Heart left ventricle (tissue), 13 donors: ENCODE measurements around the gene DTX3L.

Experiments
- CTCF ChIP-seq, 12 donors: fragments of 200-600 bp; sonication (generic) in 4 of 12; IDR thresholded peaks; one replicate each; pipeline versions ENCODE4 v1.5.0 to v1.8.0; 2018 to 2022; ENCODE audit warnings: antibody characterized with exemption in 12 of 12, mild to moderate bottlenecking in 5 of 12
- POLR2A ChIP-seq, 2 donors: fragments of 450-650 bp; IDR thresholded peaks; one replicate each; pipeline ENCODE4 v1.6.1; 2017; ENCODE audit warnings: antibody characterized with exemption in 2 of 2, mild to moderate bottlenecking in 2 of 2, moderate library complexity in 2 of 2
- donor health status: ischemic (EF 13 %, LVEDD 7.1; RV severe dilation, severe dysfunction).
- donor health status: DM: no; HTN: yes; CAD: no.
- donor health status: DM: no; HTN: no; CAD: no.
- donor health status: ischemic (EF 25% LVEDD 6.9; RV normal size, moderate dysfunction).
- donor health status: ischemic (EF 25% LVEDD 5.7; RV mildly dilated, moderate dysfunction).
- donor health status: ischemic (EF 35%, LVEDD 5.7; RV mildly dilated, moderate dysfunction).
- donor health status: nonischemic (EF 11% LVEDD 7.7; RV severe dilation, severe dysfunction).
- donor health status: DM: yes; HTN: yes; CAD: no.
- donor health status: PGD.
- donor health status: ischemic (EF 29% LVEDD 5.4; RV normal size, mild dysfunction).
- donor health status: nonischemic (EF 23%, LVEDD 6.1; RV moderate dilation, normal function).

DNA sequence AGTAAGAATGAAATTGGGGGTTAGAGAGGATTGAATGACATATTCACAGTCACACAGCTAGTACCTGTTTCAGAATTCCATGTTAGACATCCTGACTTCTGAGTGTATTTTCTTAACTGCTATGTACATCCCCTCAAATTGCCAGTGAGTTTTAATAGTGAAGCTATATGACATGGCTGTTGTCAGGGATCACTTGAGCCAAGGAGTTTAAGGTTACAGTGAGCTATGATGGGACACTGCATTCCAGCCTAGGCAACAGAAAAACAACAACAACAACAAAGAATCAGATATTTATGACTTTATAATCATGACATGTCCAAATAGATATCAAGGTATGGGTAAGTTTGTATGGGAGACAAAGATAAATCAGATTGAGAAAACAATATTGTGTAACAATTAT, 29.9 kb downstream of the DTX3L start:
- TF ChIP-seq CTCF (IDR thresholded peaks at IDR 0.05) (no peak), POLR2A (IDR thresholded peaks at IDR 0.05) (no peak)
